ENCODE results near the gene NCOA1.

DNA sequence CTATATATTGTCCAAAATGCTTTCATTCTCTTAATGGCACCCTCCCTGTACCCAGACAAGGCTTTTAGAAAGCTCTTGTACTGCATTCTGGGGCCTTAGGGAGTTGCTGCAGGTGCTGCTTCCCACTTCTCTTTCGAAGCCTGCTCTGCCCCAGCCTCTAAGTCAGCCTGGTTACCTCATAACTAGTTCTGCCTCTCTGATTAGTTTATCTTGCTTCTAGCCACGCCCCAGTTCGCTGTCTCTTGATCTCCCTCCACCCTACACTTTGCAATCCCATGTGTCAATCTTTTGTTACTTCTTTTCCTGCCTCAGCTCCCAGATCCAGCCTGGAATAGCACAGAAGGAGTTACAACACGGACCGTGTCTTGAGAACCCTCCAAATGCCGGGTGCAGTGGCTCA is 13.8 kb upstream of the NCOA1 start:
- TF ChIP-seq, protein P1, sequence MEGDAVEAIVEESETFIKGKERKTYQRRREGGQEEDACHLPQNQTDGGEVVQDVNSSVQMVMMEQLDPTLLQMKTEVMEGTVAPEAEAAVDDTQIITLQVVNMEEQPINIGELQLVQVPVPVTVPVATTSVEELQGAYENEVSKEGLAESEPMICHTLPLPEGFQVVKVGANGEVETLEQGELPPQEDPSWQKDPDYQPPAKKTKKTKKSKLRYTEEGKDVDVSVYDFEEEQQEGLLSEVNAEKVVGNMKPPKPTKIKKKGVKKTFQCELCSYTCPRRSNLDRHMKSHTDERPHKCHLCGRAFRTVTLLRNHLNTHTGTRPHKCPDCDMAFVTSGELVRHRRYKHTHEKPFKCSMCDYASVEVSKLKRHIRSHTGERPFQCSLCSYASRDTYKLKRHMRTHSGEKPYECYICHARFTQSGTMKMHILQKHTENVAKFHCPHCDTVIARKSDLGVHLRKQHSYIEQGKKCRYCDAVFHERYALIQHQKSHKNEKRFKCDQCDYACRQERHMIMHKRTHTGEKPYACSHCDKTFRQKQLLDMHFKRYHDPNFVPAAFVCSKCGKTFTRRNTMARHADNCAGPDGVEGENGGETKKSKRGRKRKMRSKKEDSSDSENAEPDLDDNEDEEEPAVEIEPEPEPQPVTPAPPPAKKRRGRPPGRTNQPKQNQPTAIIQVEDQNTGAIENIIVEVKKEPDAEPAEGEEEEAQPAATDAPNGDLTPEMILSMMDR (IDR thresholded peaks at IDR 0.05 in 4 of 5, conservative IDR thresholded peaks at IDR 0.05 in 1 of 5) = no peak
- no peak for TF ChIP-seq POLR2A (IDR thresholded peaks at IDR 0.05)
